HFF-Myc (cell line): Measurements from ENCODE around the gene BSG.
A peak's percentile ranks its signal among the peaks of the same experiment; 100 is the strongest.
"Not testable (repeated sequence)": the region's sequence is repeated elsewhere in the genome, so short reads cannot be mapped to it uniquely, and the experiment has no call there.

Source experiments
- DNase-seq: peaks from one replicate; pipeline ENCODE4 v3.0.0-alpha.2; 2011; ENCODE audit warnings: low read depth; ENCODE audit errors: extremely low read depth
- H3K4me3 ChIP-seq: replicated peaks from 2 replicates; pipeline ENCODE4 v1.5.1; 2011; ENCODE audit warnings: low read depth, mild to moderate bottlenecking, control low read depth, low read length
- CTCF ChIP-seq: IDR thresholded peaks from 2 replicates; pipeline ENCODE4 v1.5.1; 2012; ENCODE audit warnings: mild to moderate bottlenecking, low read depth, low read length, control low read depth; ENCODE audit errors: missing control alignments

The BSG gene

GRCh38 chr19:623974-624373 lies 51.6 kb downstream of the BSG start:
- DNase-seq, result peak; percentile 73

GRCh38 chr19:624433-625109 lies 52.2 kb downstream of the BSG start:
- no peak for DNase-seq
- TF ChIP-seq CTCF, result no peak
- no peak overlapping the region for H3K4me3 ChIP-seq

More at GRCh38 chr19:623974-624373, 51.6 kb downstream of the BSG start:
- TF ChIP-seq CTCF, result no peak
- H3K4me3 ChIP-seq, result no peak overlapping the region

- H3K4me3 ChIP-seq, result no peak overlapping the region
- TF ChIP-seq CTCF, result no peak
- DNase-seq, result no peak
Observed at GRCh38 chr19:625257-625656, 52.9 kb downstream of the BSG start.

GRCh38 chr19:626566-626965 lies 54.2 kb downstream of the BSG start:
- not testable (repeated sequence) for DNase-seq, H3K4me3 ChIP-seq

- no peak overlapping the region for H3K4me3 ChIP-seq
- DNase-seq, result no peak
- peak; percentile 48 for TF ChIP-seq CTCF
Observed at GRCh38 chr19:628168-628567, 55.8 kb downstream of the BSG start.

- not testable (repeated sequence) for DNase-seq, H3K4me3 ChIP-seq
Observed at GRCh38 chr19:629515-629914, 57.1 kb downstream of the BSG start.

- no peak for DNase-seq
- no peak for TF ChIP-seq CTCF
- H3K4me3 ChIP-seq, result no peak overlapping the region
Observed at GRCh38 chr19:629961-630714, 57.7 kb downstream of the BSG start.
